Measurements from ENCODE around the gene TMF1. TPM values are rescaled to one million over a fixed set of nuclear protein-coding genes. Genes with fewer than 3 reads are reported as not detected.

Gene TMF1
- total RNA-seq, 1 experiment from 2014 or later = 18.7 TPM

GRCh38 chr3:69058947-69059224 is 6.8 kb upstream of the TMF1 start:
- intact Hi-C loops (cut with micrococcal nuclease; ENCODE audit: unreplicated experiment) = no loop called here
- CTCF ChIA-PET = no interaction called here

GRCh38 chr3:69058180-69058946 is 6.2 kb upstream of the TMF1 start:
- in situ Hi-C loops (cut with HindIII; ENCODE audit: low pct_unique_long_range_greater_than_20kb, low sequenced_read_pairs) = no loop called here
- BruUV-seq (replicated peaks) = no TSS peak
- ATAC-seq (no peak), DNase-seq (ENCODE audit: low read depth, low spot score) (no peak)
- intact Hi-C loops (cut with micrococcal nuclease; ENCODE audit: unreplicated experiment) = no loop called here
- no peak for TF ChIP-seq SIN3A (IDR thresholded peaks at IDR 0.05; ENCODE audit: borderline replicate concordance, insufficient read depth, low read depth, low read length)
- no peak for TF ChIP-seq POLR2AphosphoS5 (IDR thresholded peaks at IDR 0.05; ENCODE audit: low read depth, low read length)
- no peak for TF ChIP-seq TCF7L2 (IDR thresholded peaks at IDR 0.05; ENCODE audit: low read depth, low read length)
- TF ChIP-seq, protein P1, sequence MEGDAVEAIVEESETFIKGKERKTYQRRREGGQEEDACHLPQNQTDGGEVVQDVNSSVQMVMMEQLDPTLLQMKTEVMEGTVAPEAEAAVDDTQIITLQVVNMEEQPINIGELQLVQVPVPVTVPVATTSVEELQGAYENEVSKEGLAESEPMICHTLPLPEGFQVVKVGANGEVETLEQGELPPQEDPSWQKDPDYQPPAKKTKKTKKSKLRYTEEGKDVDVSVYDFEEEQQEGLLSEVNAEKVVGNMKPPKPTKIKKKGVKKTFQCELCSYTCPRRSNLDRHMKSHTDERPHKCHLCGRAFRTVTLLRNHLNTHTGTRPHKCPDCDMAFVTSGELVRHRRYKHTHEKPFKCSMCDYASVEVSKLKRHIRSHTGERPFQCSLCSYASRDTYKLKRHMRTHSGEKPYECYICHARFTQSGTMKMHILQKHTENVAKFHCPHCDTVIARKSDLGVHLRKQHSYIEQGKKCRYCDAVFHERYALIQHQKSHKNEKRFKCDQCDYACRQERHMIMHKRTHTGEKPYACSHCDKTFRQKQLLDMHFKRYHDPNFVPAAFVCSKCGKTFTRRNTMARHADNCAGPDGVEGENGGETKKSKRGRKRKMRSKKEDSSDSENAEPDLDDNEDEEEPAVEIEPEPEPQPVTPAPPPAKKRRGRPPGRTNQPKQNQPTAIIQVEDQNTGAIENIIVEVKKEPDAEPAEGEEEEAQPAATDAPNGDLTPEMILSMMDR (IDR thresholded peaks at IDR 0.05) = no peak
- TF ChIP-seq REST (IDR thresholded peaks at IDR 0.05; ENCODE audit: insufficient read depth in 1 of 2, low read depth in 2 of 2, low read length in 1 of 2) = no peak
- Histone ChIP-seq H3K36me3 (ENCODE audit: control insufficient read depth, insufficient read depth, low read length) (peaks cover 27% of the 10 kb centered on the region), H3K9me3 (ENCODE audit: control insufficient read depth, insufficient read depth, low read depth, low read length) (no peaks in the 10 kb centered on the region), H3K4me3 (ENCODE audit: low read depth in 2 of 2, low read length in 2 of 2) (no peak overlapping the region), H3K27me3 (ENCODE audit: control insufficient read depth, insufficient read depth, low read length) (no peaks in the 10 kb centered on the region), H3K4me1 (ENCODE audit: control insufficient read depth, insufficient read depth, low read length) (no peaks in the 10 kb centered on the region), H3K27ac (ENCODE audit: low read length) (no peak overlapping the region)
- POLR2A ChIA-PET = no interaction called here
- CTCF ChIA-PET = no interaction called here

More at GRCh38 chr3:69058947-69059224, 6.8 kb upstream of the TMF1 start:
- TF ChIP-seq, protein P1 (IDR thresholded peaks at IDR 0.05) = no peak
- TF ChIP-seq POLR2AphosphoS5 (IDR thresholded peaks at IDR 0.05; ENCODE audit: low read depth, low read length) = no peak
- TF ChIP-seq REST (IDR thresholded peaks at IDR 0.05; ENCODE audit: insufficient read depth in 1 of 2, low read depth in 2 of 2, low read length in 1 of 2) = no peak
- TF ChIP-seq TCF7L2 (IDR thresholded peaks at IDR 0.05; ENCODE audit: low read depth, low read length) = no peak
- TF ChIP-seq SIN3A (IDR thresholded peaks at IDR 0.05; ENCODE audit: borderline replicate concordance, insufficient read depth, low read depth, low read length) = no peak
- no peak for ATAC-seq
- Histone ChIP-seq H3K27ac (ENCODE audit: low read length) (no peak overlapping the region), H3K4me1 (ENCODE audit: control insufficient read depth, insufficient read depth, low read length) (no peaks in the 10 kb centered on the region), H3K9me3 (ENCODE audit: control insufficient read depth, insufficient read depth, low read depth, low read length) (no peaks in the 10 kb centered on the region), H3K36me3 (ENCODE audit: control insufficient read depth, insufficient read depth, low read length) (peaks cover 27% of the 10 kb centered on the region), H3K4me3 (ENCODE audit: low read depth in 2 of 2, low read length in 2 of 2) (no peak overlapping the region), H3K27me3 (ENCODE audit: control insufficient read depth, insufficient read depth, low read length) (no peaks in the 10 kb centered on the region)
- POLR2A ChIA-PET = no interaction called here
- no TSS peak for BruUV-seq (replicated peaks)
- DNase-seq (ENCODE audit: low read depth, low spot score) = no peak
- in situ Hi-C loops (cut with HindIII; ENCODE audit: low pct_unique_long_range_greater_than_20kb, low sequenced_read_pairs) = no loop called here
